Neural cell (in vitro differentiated cells): ENCODE data around the gene LIPM. TPM values are rescaled to one million over a fixed set of nuclear protein-coding genes. Genes with fewer than 3 reads are reported as not detected.
A peak's percentile ranks its signal among the peaks of the same experiment; 100 is the strongest.

Experiments used
- H2AFZ ChIP-seq: fragments of 200-600, 300-800 bp; sonication (generic), shearing (Covaris generic); 2 replicates; pipeline ENCODE4 v1.6.0; 2014; ENCODE audit warnings: low read depth, mild to moderate bottlenecking, antibody characterized with exemption, low read length, moderate library complexity
- H3F3A ChIP-seq: fragments of 200-600 bp; shearing (Covaris generic); 2 replicates; pipeline ENCODE4 v1.6.1; 2016; ENCODE audit warnings: mild to moderate bottlenecking, moderate library complexity, mixed read lengths, antibody characterized with exemption, low read length; ENCODE audit not compliant: insufficient read depth, poor library complexity, severe bottlenecking
- H3K27ac ChIP-seq: fragments of 200-600, 300-800 bp; sonication (generic), shearing (Covaris generic); 2 replicates; pipeline ENCODE4 v1.5.1; 2014; ENCODE audit warnings: mild to moderate bottlenecking, low read length, moderate library complexity
- H3K27me3 ChIP-seq: fragments of 300-800, 200-600 bp; sonication (generic), shearing (Covaris generic); 2 replicates; pipeline ENCODE4 v1.6.0; 2014; ENCODE audit warnings: mild to moderate bottlenecking, low read depth, low read length, moderate library complexity; ENCODE audit not compliant: insufficient read depth
- H3K36me3 ChIP-seq: fragments of 300-800, 200-600 bp; sonication (generic), shearing (Covaris generic); 2 replicates; pipeline ENCODE4 v1.5.1; 2014; ENCODE audit warnings: mild to moderate bottlenecking, antibody characterized with exemption, low read length, moderate library complexity; ENCODE audit not compliant: insufficient read depth
- H3K4me2 ChIP-seq: fragments of 300-800, 200-600 bp; sonication (generic), shearing (Covaris generic); 2 replicates; pipeline ENCODE4 v1.6.0; 2014; ENCODE audit warnings: mild to moderate bottlenecking, low read length
- H3K4me3 ChIP-seq: fragments of 300-800, 200-600 bp; sonication (generic), shearing (Covaris generic); 2 replicates; pipeline ENCODE4 v1.5.1; 2014; ENCODE audit warnings: mild to moderate bottlenecking, low read length, moderate library complexity
- H3K79me2 ChIP-seq: fragments of 200-600 bp; shearing (Covaris generic); replicated peaks from 2 replicates; pipeline ENCODE4 v1.6.0; 2014; ENCODE audit warnings: mild to moderate bottlenecking, low read length, moderate library complexity; ENCODE audit not compliant: insufficient read depth
- H3K9ac ChIP-seq: fragments of 300-800, 200-600 bp; sonication (generic), shearing (Covaris generic); 2 replicates; pipeline ENCODE4 v1.6.1; 2016; ENCODE audit warnings: mild to moderate bottlenecking, low read length, mixed read lengths
- H3K9me2 ChIP-seq: fragments of 200-600 bp; shearing (Covaris generic); 2 replicates; pipeline ENCODE4 v1.6.1; 2016; ENCODE audit warnings: mild to moderate bottlenecking, low read length, mixed read lengths; ENCODE audit not compliant: insufficient read depth
- H3K9me3 ChIP-seq: fragments of 200-600, 300-800 bp; sonication (generic), shearing (Covaris generic); 2 replicates; pipeline ENCODE4 v1.6.1; 2016; ENCODE audit warnings: mild to moderate bottlenecking, mixed run types, low read length, moderate library complexity, mixed read lengths
- H4K20me1 ChIP-seq: fragments of 200-600 bp; shearing (Covaris generic); 2 replicates; pipeline ENCODE4 v1.6.1; 2016; ENCODE audit warnings: mild to moderate bottlenecking, mixed run types; ENCODE audit not compliant: insufficient read depth
- EP300 ChIP-seq: fragments of 450-650 bp; conservative IDR thresholded peaks from 2 replicates; pipeline ENCODE4 v1.6.1; 2014; ENCODE audit warnings: antibody characterized with exemption, mild to moderate bottlenecking, moderate library complexity; ENCODE audit not compliant: poor library complexity, severe bottlenecking
- EZH2 ChIP-seq: fragments of 200-600, 300-800 bp; shearing (Covaris generic), sonication (generic); IDR thresholded peaks from 2 replicates; pipeline ENCODE4 v1.6.1; 2014; ENCODE audit warnings: antibody characterized with exemption, low read length, borderline replicate concordance, mild to moderate bottlenecking; ENCODE audit not compliant: insufficient read depth, poor library complexity, severe bottlenecking
- MXI1 ChIP-seq: fragments of 450-650 bp; conservative IDR thresholded peaks from 2 replicates; pipeline ENCODE4 v1.6.1; 2014; ENCODE audit warnings: antibody characterized with exemption, mild to moderate bottlenecking; ENCODE audit not compliant: poor library complexity, severe bottlenecking
- POLR2AphosphoS5 ChIP-seq: IDR thresholded peaks from 2 replicates; pipeline ENCODE4 v1.6.1; 2012
- RAD21 ChIP-seq: fragments of 450-650 bp; conservative IDR thresholded peaks from 2 replicates; pipeline ENCODE4 v1.6.1; 2014; ENCODE audit warnings: antibody characterized with exemption, mild to moderate bottlenecking, moderate library complexity
- SMC3 ChIP-seq: fragments of 450-650 bp; conservative IDR thresholded peaks from 2 replicates; pipeline ENCODE4 v1.6.1; 2014; ENCODE audit warnings: antibody characterized with exemption, mild to moderate bottlenecking, moderate library complexity; ENCODE audit not compliant: poor library complexity
- TAF1 ChIP-seq: IDR thresholded peaks from 2 replicates; pipeline ENCODE4 v1.6.1; 2012; ENCODE audit warnings: low read depth
- polyA plus RNA-seq: library from polyadenylated mRNA; depleted of rRNA; stranded (reverse); fragments of >200 nt; gene quantifications from 2 replicates; pipeline ENCODE4 v1.2.3, GENCODE V29; 2014
- TF ChIP-seq, protein P1 (sequence below): fragments of 450-650 bp; IDR thresholded peaks from 2 replicates; pipeline ENCODE4 v1.5.1; 2014; ENCODE audit warnings: antibody characterized with exemption, mild to moderate bottlenecking, moderate library complexity; ENCODE audit not compliant: poor library complexity, severe bottlenecking
- TF ChIP-seq, protein P2 (sequence below): IDR thresholded peaks from 2 replicates; pipeline ENCODE4 v1.6.1; 2012; ENCODE audit warnings: borderline replicate concordance

Gene LIPM
- polyA plus RNA-seq, 1 donor from 2014 or later = not detected

DNA sequence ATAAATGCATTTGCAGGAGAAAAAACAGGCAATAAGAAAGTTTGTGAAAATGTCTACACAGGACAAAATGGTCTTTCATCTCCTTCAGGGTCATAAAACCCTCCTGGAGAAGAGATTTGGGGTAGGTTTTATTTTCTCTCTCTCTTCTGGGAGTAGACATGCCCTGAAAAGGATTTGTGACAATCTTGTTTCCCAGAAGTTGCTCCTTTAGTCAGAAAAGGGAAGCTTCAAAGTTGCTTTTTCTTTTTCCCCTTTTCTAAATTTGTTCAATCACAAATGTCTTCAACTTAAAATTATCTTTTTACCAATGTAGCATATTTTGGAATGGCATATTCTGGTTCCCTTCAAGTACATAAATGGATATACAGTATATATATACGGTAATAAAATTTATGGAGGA is 58.5 kb downstream of the LIPM start:
- H4K20me1 ChIP-seq = no peaks in the 10 kb centered on the region
- H2AFZ ChIP-seq = no peak overlapping the region
- no peaks in the 10 kb centered on the region for H3K27me3 ChIP-seq
- no peaks in the 10 kb centered on the region for H3K79me2 ChIP-seq
- H3K4me2 ChIP-seq = no peak overlapping the region
- no peaks in the 10 kb centered on the region for H3K9me2 ChIP-seq
- H3K4me3 ChIP-seq = no peak overlapping the region
- no peaks in the 10 kb centered on the region for H3K9me3 ChIP-seq
- H3K27ac ChIP-seq = no peak overlapping the region
- no peaks in the 10 kb centered on the region for H3K36me3 ChIP-seq
- no peaks in the 10 kb centered on the region for H3F3A ChIP-seq
- TF ChIP-seq, protein P1, sequence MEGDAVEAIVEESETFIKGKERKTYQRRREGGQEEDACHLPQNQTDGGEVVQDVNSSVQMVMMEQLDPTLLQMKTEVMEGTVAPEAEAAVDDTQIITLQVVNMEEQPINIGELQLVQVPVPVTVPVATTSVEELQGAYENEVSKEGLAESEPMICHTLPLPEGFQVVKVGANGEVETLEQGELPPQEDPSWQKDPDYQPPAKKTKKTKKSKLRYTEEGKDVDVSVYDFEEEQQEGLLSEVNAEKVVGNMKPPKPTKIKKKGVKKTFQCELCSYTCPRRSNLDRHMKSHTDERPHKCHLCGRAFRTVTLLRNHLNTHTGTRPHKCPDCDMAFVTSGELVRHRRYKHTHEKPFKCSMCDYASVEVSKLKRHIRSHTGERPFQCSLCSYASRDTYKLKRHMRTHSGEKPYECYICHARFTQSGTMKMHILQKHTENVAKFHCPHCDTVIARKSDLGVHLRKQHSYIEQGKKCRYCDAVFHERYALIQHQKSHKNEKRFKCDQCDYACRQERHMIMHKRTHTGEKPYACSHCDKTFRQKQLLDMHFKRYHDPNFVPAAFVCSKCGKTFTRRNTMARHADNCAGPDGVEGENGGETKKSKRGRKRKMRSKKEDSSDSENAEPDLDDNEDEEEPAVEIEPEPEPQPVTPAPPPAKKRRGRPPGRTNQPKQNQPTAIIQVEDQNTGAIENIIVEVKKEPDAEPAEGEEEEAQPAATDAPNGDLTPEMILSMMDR = no peak
- TF ChIP-seq MXI1 (no peak), RAD21 (no peak), EP300 (no peak), POLR2AphosphoS5 (no peak), EZH2 (no peak), SMC3 (no peak), TAF1 (no peak)
- TF ChIP-seq, protein P2, sequence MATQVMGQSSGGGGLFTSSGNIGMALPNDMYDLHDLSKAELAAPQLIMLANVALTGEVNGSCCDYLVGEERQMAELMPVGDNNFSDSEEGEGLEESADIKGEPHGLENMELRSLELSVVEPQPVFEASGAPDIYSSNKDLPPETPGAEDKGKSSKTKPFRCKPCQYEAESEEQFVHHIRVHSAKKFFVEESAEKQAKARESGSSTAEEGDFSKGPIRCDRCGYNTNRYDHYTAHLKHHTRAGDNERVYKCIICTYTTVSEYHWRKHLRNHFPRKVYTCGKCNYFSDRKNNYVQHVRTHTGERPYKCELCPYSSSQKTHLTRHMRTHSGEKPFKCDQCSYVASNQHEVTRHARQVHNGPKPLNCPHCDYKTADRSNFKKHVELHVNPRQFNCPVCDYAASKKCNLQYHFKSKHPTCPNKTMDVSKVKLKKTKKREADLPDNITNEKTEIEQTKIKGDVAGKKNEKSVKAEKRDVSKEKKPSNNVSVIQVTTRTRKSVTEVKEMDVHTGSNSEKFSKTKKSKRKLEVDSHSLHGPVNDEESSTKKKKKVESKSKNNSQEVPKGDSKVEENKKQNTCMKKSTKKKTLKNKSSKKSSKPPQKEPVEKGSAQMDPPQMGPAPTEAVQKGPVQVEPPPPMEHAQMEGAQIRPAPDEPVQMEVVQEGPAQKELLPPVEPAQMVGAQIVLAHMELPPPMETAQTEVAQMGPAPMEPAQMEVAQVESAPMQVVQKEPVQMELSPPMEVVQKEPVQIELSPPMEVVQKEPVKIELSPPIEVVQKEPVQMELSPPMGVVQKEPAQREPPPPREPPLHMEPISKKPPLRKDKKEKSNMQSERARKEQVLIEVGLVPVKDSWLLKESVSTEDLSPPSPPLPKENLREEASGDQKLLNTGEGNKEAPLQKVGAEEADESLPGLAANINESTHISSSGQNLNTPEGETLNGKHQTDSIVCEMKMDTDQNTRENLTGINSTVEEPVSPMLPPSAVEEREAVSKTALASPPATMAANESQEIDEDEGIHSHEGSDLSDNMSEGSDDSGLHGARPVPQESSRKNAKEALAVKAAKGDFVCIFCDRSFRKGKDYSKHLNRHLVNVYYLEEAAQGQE = no peak
- no peak overlapping the region for H3K9ac ChIP-seq

DNA sequence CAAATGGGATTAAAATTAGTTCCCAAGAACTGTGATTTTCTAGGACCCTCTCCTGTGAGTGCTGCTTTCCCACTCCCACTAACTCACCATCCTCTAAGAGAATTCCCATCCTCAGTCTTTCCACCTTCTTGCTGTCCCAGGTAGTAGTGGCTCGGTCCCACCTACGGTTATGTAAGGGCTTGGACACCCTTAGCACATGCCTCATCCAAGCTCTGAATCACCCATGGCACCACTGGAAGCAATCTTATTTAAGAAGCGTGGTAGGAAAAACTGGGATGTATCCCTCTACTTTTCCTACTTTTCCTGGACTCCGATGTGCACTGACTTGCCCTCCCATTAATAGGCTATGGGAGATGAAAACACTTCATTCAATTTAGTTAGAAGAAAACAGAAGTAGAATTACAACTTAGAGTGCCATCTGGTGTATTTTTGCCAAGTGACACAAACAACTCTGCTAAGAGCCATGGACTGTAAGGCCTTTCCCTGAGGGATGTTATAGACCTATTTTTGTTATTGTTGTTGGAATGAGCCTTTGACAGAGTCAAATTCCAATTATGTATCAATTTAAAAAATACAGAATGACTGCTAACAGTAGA is 62.8 kb downstream of the LIPM start:
- Histone ChIP-seq H3K9ac (no peak overlapping the region), H3K27me3 (no peaks in the 10 kb centered on the region), H3K36me3 (no peaks in the 10 kb centered on the region), H3K4me3 (no peak overlapping the region), H3F3A (no peaks in the 10 kb centered on the region), H2AFZ (no peak overlapping the region), H3K9me2 (no peaks in the 10 kb centered on the region), H3K4me2 (no peak overlapping the region), H4K20me1 (no peaks in the 10 kb centered on the region), H3K9me3 (no peaks in the 10 kb centered on the region), H3K27ac (no peak overlapping the region), H3K79me2 (no peaks in the 10 kb centered on the region)
- no peak for TF ChIP-seq POLR2AphosphoS5
- TF ChIP-seq, protein P1 = peak; percentile 26
- TF ChIP-seq SMC3 = peak; percentile 22
